ENCODE measurements around the gene ATP8A2.

DNA sequence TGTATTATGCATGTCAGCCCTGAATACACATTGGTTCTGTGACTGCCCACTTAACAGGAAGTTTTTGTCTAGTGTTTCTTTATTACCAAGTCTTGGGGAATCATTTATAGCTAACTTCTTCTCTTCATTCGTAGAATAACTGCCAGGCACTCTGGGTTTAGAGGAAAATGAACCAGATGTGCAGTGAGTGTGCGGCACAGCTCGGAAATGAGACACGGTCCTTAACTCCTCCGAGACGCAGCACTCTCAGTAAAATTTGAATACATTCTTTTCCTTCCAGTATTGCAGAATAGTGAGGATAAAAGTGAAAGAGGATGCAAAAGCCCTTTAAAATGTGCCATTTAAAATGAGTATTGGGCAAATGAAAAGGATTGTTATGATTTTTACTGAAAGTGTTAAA is 29.2 kb downstream of the ATP8A2 start:
- TF ChIP-seq CTCF (IDR thresholded peaks at IDR 0.05) (no peak), EP300 (IDR thresholded peaks at IDR 0.05) (no peak), POLR2A (IDR thresholded peaks at IDR 0.05) (no peak)
